GM18951 (cell line): Measurements from ENCODE around the gene PCSK5.

Source experiments
- POLR2A ChIP-seq: IDR thresholded peaks from 4 replicates; pipeline ENCODE4 v1.6.1; 2011; ENCODE audit warnings: mild to moderate bottlenecking; ENCODE audit not compliant: insufficient read length, insufficient read depth; ENCODE audit errors: extremely low read depth
- in situ Hi-C: fragments of 300-500 bp; cut with MboI; formaldehyde crosslinking; loops from one replicate; pipeline ENCODE4 v1.12.0; 2022; ENCODE audit warnings: low sequenced_read_pairs, mixed read lengths, inconsistent platforms; ENCODE audit not compliant: unreplicated experiment

The PCSK5 gene

GRCh38 chr9:76333964-76334363 is 443.5 kb downstream of the PCSK5 start:
- in situ Hi-C loops: no loop called here
- no peak for TF ChIP-seq POLR2A

DNA sequence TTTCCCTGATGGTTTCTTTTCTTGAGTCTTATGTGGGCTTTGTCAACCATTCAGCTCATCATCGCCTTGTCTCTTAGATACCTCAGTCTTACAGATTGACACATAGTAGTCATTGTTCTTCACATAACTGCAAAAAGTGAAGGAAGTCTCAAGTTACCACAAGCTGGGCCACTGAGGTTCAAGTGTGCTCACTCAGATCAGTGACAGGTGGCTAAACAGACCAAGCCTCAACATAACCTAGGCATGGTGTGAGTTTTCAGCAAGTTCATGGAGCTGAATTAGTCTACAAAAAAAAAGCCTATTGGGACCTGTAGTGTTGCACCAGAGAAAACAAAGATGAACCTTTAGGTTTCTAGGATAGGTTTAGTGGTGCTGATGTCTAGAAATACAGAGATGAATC is 445.6 kb downstream of the PCSK5 start:
- no peak for TF ChIP-seq POLR2A
- in situ Hi-C loops: no loop called here

DNA sequence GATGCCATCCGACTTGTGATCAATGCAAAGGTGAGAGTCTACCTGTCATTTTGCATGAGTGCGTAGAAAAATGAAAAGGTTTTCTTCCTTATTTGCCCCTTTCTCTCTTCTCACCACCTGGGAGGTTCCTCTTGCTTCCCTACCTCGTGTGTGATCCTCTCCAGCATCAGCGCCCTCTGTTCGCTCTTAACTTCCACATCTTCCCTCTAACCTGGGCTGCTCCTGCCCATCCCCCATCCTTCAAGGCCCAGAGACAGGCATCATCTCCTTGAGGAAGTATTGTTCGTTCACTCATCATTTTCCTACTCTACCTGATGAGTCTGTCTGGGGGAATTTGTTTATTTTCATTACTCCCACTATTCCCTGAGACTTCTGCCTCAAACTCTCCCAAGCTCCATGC is 447.9 kb downstream of the PCSK5 start:
- TF ChIP-seq POLR2A: no peak
- in situ Hi-C loops: no loop called here

- in situ Hi-C loops: no loop called here
- TF ChIP-seq POLR2A: no peak
Observed at GRCh38 chr9:76341616-76342015, 451.1 kb downstream of the PCSK5 start.

DNA sequence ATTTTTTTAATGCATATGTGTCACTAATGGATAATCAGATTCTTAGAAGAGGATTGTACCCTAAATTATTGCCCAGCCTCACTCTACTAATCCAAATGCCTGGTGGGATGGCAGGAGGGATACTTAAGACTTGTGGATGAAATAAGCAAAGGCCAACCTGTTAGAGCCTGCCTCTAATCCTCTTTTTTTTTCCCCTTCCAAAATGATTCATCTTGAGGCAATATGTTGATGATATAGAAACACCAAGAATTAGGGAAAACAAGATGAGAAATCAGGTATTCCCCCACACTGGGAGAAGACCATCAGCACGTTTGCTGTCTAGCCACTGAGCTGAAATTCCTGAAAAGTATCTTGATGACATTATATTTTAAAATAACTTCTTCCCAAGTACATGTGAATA is 451.7 kb downstream of the PCSK5 start:
- no peak for TF ChIP-seq POLR2A
- in situ Hi-C loops: no loop called here

GRCh38 chr9:76342858-76343257 is 452.4 kb downstream of the PCSK5 start:
- TF ChIP-seq POLR2A: no peak
- in situ Hi-C loops: no loop called here

DNA sequence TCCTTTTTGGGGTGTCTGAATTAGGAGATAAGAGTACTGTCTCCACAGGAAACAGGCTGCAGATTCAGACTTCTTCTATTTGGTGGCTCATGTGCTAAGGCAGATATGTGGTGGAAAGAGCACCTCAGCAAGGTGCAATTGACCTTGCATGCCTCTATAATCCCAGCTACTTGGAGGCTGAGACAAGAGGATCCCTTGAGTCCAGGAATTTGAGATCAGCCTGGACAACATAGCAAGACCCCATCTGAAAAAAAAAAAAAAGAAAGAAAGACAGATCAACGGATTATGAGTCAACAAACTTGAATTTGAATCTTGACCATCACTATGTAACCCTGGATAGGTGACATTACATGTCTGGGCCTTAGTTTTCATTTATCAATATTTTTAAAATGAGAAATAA is 459.4 kb downstream of the PCSK5 start:
- in situ Hi-C loops: no loop called here
- TF ChIP-seq POLR2A: no peak

DNA sequence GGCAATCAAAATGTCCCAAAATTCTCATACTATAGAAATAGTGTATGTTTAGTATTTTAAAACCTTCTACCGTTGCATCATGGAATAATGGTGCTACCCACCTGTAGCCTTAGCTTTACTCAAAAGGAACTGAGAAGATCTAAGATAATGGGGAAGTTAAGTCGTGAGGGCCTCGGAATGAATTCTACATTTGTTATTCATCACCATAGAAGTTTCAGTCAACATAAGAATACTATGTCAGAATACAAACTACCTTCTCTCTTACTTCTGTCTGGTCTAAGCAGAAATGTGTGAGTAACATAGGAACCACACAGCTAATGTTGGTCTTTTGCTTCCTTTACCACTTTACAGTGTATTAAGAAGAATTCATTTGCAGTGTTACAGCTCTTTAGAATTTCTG is 460.5 kb downstream of the PCSK5 start:
- in situ Hi-C loops: no loop called here
- no peak for TF ChIP-seq POLR2A

DNA sequence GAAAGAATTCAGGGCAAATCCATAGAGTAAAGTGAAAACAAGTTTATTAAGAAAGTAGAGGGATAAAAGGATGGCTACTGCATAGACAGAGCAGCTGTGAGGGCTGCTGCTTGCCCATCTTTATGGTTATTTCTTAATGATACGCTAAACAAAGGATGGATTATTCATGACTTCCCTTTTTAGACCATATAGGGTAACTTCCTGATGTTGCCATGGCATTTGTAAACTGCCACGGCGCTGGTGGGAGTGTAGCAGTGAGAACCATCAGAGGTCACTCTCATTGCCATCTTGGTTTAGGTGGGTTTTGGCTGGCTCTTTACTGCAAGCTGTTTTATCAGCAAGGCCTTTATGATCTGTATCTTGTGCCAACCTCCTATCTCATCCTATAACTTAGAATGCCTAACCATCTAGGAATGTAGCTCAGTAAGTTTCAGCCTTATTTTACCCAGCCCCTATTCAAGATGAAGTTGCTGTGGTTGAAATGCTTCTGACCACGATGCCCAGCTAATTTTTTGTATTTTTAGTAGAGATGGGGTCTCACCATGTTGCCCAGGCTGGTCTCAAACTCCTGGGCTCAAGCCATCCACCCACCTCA is 461.6 kb downstream of the PCSK5 start:
- TF ChIP-seq POLR2A: no peak
- in situ Hi-C loops: no loop called here

GRCh38 chr9:76353280-76353679 is 462.8 kb downstream of the PCSK5 start:
- no peak for TF ChIP-seq POLR2A
- in situ Hi-C loops: no loop called here

GRCh38 chr9:76354221-76354620 is 463.7 kb downstream of the PCSK5 start:
- no peak for TF ChIP-seq POLR2A

GRCh38 chr9:76355886-76356285 is 465.4 kb downstream of the PCSK5 start:
- TF ChIP-seq POLR2A: no peak
- in situ Hi-C loops: no loop called here

More at GRCh38 chr9:76354221-76354620, 463.7 kb downstream of the PCSK5 start:
- in situ Hi-C loops: no loop called here

GRCh38 chr9:76357555-76357954 is 467.1 kb downstream of the PCSK5 start:
- in situ Hi-C loops: no loop called here
- TF ChIP-seq POLR2A: no peak

- in situ Hi-C loops: no loop called here
- no peak for TF ChIP-seq POLR2A
Observed at GRCh38 chr9:76358628-76359280, 468.3 kb downstream of the PCSK5 start.
